ENCODE measurements around the gene FBP2.
"Not testable (repeated sequence)": the region's sequence is repeated elsewhere in the genome, so short reads cannot be mapped to it uniquely, and the experiment has no call there.

FBP2 gene

DNA sequence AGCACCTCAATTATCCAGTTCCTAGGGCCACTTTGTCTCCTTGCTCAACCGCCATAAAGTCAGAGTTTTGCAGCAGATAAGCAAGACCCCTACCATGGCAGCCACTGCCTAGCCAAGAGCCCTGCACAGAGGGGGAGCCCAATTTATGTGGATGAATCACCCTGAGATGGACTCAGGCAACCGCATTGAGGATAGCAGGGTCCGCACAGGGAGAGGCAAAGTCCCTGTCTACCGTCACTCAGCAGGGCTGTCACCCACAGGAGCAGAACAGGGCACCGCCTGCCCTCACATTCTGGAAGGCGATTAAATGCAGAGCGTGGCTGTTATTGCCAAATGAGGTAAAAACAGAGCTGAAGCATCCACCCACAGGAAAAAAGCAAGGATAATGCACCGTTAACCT, 1.7 kb downstream of the FBP2 start:
- no peaks in the 10 kb centered on the region for H3F3A ChIP-seq (ENCODE audit: control insufficient read depth, insufficient read depth)
- H3K9me3 ChIP-seq (ENCODE audit: control insufficient read depth, insufficient read depth, low read length): no peaks in the 10 kb centered on the region
- H3K4me2 ChIP-seq (ENCODE audit: low read length): no peak overlapping the region
- no peaks in the 10 kb centered on the region for H3K27me3 ChIP-seq (ENCODE audit: control insufficient read depth, low read length)
- no peaks in the 10 kb centered on the region for H3K9me2 ChIP-seq (replicated peaks; ENCODE audit: control insufficient read depth, low read length)
- no peak overlapping the region for H3K4me3 ChIP-seq (ENCODE audit: low read length)
- H3K27ac ChIP-seq (ENCODE audit: low read depth, low read length): no peak overlapping the region
- H3K4me1 ChIP-seq (ENCODE audit: control insufficient read depth, low read length): no peaks in the 10 kb centered on the region
- no peaks in the 10 kb centered on the region for H3K79me2 ChIP-seq (ENCODE audit: control insufficient read depth, low read length)
- no peaks in the 10 kb centered on the region for H4K20me1 ChIP-seq (ENCODE audit: control insufficient read depth, insufficient read depth, low read depth, low read length)
- TF ChIP-seq, protein P1, sequence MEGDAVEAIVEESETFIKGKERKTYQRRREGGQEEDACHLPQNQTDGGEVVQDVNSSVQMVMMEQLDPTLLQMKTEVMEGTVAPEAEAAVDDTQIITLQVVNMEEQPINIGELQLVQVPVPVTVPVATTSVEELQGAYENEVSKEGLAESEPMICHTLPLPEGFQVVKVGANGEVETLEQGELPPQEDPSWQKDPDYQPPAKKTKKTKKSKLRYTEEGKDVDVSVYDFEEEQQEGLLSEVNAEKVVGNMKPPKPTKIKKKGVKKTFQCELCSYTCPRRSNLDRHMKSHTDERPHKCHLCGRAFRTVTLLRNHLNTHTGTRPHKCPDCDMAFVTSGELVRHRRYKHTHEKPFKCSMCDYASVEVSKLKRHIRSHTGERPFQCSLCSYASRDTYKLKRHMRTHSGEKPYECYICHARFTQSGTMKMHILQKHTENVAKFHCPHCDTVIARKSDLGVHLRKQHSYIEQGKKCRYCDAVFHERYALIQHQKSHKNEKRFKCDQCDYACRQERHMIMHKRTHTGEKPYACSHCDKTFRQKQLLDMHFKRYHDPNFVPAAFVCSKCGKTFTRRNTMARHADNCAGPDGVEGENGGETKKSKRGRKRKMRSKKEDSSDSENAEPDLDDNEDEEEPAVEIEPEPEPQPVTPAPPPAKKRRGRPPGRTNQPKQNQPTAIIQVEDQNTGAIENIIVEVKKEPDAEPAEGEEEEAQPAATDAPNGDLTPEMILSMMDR (IDR thresholded peaks at IDR 0.05; ENCODE audit: low read depth, low read length, poor library complexity, severe bottlenecking): no peak
- no peak for TF ChIP-seq EZH2phosphoT487 (IDR thresholded peaks at IDR 0.05; ENCODE audit: borderline replicate concordance, low read length)
- H3K36me3 ChIP-seq (ENCODE audit: control insufficient read depth, low read length): no peaks in the 10 kb centered on the region

DNA sequence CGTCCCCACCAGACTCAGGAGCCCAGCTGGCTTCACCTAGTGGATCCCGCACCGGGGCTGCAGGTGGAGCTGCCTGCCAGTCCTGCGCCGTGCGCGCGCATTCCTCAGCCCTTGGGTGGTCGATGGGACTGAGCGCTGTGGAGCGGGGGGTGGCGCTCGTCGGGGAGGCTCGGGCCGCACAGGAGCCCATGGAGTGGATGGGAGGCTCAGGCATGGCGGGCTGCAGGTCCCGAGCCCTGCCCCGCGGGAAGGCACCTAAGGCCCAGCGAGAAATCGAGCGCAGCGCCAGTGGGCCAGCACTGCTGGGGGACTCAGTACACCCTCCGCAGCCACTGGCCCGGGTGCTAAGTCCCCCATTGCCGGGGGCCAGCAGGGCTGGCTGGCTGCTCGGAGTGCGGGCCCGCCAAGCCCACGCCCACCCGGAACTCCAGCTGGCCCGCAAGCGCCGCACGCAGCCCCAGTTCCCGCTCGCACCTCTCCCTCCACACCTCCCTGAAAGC, 2.5 kb downstream of the FBP2 start:
- H4K20me1 ChIP-seq (ENCODE audit: control insufficient read depth, insufficient read depth, low read depth, low read length); H3K4me2 ChIP-seq (ENCODE audit: low read length); H3K9me2 ChIP-seq (replicated peaks; ENCODE audit: control insufficient read depth, low read length); H3K27me3 ChIP-seq (ENCODE audit: control insufficient read depth, low read length); H3K4me1 ChIP-seq (ENCODE audit: control insufficient read depth, low read length); H3K79me2 ChIP-seq (ENCODE audit: control insufficient read depth, low read length); H3F3A ChIP-seq (ENCODE audit: control insufficient read depth, insufficient read depth); H3K4me3 ChIP-seq (ENCODE audit: low read length); H3K36me3 ChIP-seq (ENCODE audit: control insufficient read depth, low read length); H3K9me3 ChIP-seq (ENCODE audit: control insufficient read depth, insufficient read depth, low read length); H3K27ac ChIP-seq (ENCODE audit: low read depth, low read length): not testable (repeated sequence)

DNA sequence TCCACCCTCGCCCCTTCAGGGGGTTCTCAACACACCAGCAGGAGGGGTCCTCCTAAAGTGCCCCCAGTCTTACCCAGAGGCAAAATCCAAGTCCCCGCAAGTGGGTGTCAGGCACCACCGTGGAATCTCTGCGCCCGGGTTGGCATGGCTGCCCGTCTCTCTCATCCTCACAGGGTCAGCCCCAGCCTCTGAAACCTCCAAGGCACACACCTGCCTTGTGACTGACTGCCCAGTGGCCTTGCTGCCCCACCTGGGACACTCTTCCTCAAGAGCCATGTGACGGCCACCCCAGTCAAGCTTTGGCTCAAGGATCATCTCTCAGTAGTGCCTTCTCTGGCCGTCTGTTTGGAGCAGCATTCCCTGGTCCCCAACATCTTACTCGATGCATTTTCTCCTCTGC, 4.9 kb downstream of the FBP2 start:
- Histone ChIP-seq H3K27me3 (ENCODE audit: control insufficient read depth, low read length) (no peaks in the 10 kb centered on the region; the same call in 1 of the 2 replicates), H3F3A (ENCODE audit: control insufficient read depth, insufficient read depth) (no peaks in the 10 kb centered on the region), H3K79me2 (ENCODE audit: control insufficient read depth, low read length) (no peaks in the 10 kb centered on the region), H3K36me3 (ENCODE audit: control insufficient read depth, low read length) (no peaks in the 10 kb centered on the region), H3K9me3 (ENCODE audit: control insufficient read depth, insufficient read depth, low read length) (no peaks in the 10 kb centered on the region), H3K4me1 (ENCODE audit: control insufficient read depth, low read length) (no peaks in the 10 kb centered on the region), H4K20me1 (ENCODE audit: control insufficient read depth, insufficient read depth, low read depth, low read length) (no peaks in the 10 kb centered on the region), H3K27ac (ENCODE audit: low read depth, low read length) (no peak overlapping the region), H3K9me2 (replicated peaks; ENCODE audit: control insufficient read depth, low read length) (no peaks in the 10 kb centered on the region), H3K4me2 (ENCODE audit: low read length) (no peak overlapping the region), H3K4me3 (ENCODE audit: low read length) (no peak overlapping the region)
- TF ChIP-seq EZH2phosphoT487 (IDR thresholded peaks at IDR 0.05; ENCODE audit: borderline replicate concordance, low read length): no peak
- TF ChIP-seq, protein P1 (IDR thresholded peaks at IDR 0.05; ENCODE audit: low read depth, low read length, poor library complexity, severe bottlenecking): no peak

DNA sequence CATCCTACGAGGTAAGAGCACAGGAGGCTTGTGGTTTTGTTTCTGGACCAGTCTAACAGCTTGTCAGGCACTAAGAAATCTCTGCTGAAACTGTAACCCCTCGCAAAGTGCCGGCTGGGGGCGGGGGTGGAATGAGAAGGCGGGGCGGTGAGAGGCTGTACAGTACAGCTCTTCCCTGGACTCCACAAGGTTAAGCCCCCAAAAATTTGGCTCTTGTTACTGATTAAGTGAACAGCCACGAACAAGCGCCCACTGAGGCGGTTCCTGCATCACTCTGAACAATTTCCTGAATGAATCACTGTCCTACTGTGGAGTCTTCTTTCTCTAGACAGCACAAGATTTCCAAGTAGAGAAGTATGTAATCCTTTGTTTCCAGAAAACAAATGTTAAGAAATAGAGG, 6.8 kb downstream of the FBP2 start:
- H3K4me3 ChIP-seq (ENCODE audit: low read length): no peak overlapping the region
- no peaks in the 10 kb centered on the region; the same call in 1 of the 2 replicates for H3K27me3 ChIP-seq (ENCODE audit: control insufficient read depth, low read length)
- H3K79me2 ChIP-seq (ENCODE audit: control insufficient read depth, low read length): no peaks in the 10 kb centered on the region
- H3K4me2 ChIP-seq (ENCODE audit: low read length): no peak overlapping the region
- no peaks in the 10 kb centered on the region for H3K9me3 ChIP-seq (ENCODE audit: control insufficient read depth, insufficient read depth, low read length)
- no peak overlapping the region for H3K27ac ChIP-seq (ENCODE audit: low read depth, low read length)
- H4K20me1 ChIP-seq (ENCODE audit: control insufficient read depth, insufficient read depth, low read depth, low read length): no peaks in the 10 kb centered on the region
- H3K36me3 ChIP-seq (ENCODE audit: control insufficient read depth, low read length): no peaks in the 10 kb centered on the region
- TF ChIP-seq, protein P1 (IDR thresholded peaks at IDR 0.05; ENCODE audit: low read depth, low read length, poor library complexity, severe bottlenecking): no peak
- no peak for TF ChIP-seq EZH2phosphoT487 (IDR thresholded peaks at IDR 0.05; ENCODE audit: borderline replicate concordance, low read length)
- H3K9me2 ChIP-seq (replicated peaks; ENCODE audit: control insufficient read depth, low read length): no peaks in the 10 kb centered on the region
- no peaks in the 10 kb centered on the region for H3K4me1 ChIP-seq (ENCODE audit: control insufficient read depth, low read length)
- no peaks in the 10 kb centered on the region for H3F3A ChIP-seq (ENCODE audit: control insufficient read depth, insufficient read depth)

Data from DOHH2 (cell line).